A673 (cell line): ENCODE data around the gene SOX13. TPM values are rescaled to one million over a fixed set of nuclear protein-coding genes. Genes with fewer than 3 reads are reported as not detected.

Experiments
- BruUV-seq: library from RNA; stranded (reverse); fragments of 400-500 nt; replicated peaks from 2 replicates; lab custom pipeline; 2021; lab: Mats Ljungman, UMichigan
- CTCF ChIA-PET: fragments of 300-600 bp; sonication (Branson Sonifier 250); formaldehyde crosslinking; loops from one replicate; lab custom pipeline; 2022; ENCODE audit warnings: antibody characterized with exemption; lab: Charles Lee
- POLR2A ChIA-PET: fragments of 300-600 bp; sonication (Branson Sonifier 250); formaldehyde crosslinking; loops from one replicate; lab custom pipeline; 2022; ENCODE audit warnings: antibody characterized with exemption; ENCODE audit not compliant: low non-redundant PET; lab: Charles Lee
- DNase-seq: peaks from one replicate; pipeline ENCODE4 v3.0.0-alpha.2; 2015; ENCODE audit warnings: low spot score
- H3K27ac ChIP-seq: fragments of 200-600 bp; sonication (generic); 2 replicates; pipeline ENCODE4 v1.5.1; 2016; ENCODE audit warnings: mixed run types, low read depth, mild to moderate bottlenecking, mixed read lengths, antibody characterized with exemption, low read length; ENCODE audit not compliant: poor library complexity, severe bottlenecking
- H3K27me3 ChIP-seq: fragments of 200-600 bp; sonication (generic); replicated peaks from 2 replicates; pipeline ENCODE4 v1.6.1; 2017; ENCODE audit warnings: mixed run types, low read depth, mild to moderate bottlenecking, mixed read lengths, antibody characterized with exemption, low read length; ENCODE audit not compliant: insufficient read depth, poor library complexity
- H3K36me3 ChIP-seq: fragments of 200-600 bp; sonication (generic); 2 replicates; pipeline ENCODE4 v1.6.1; 2016; ENCODE audit warnings: mixed run types, mild to moderate bottlenecking, mixed read lengths, antibody characterized with exemption, low read length; ENCODE audit not compliant: insufficient read depth, poor library complexity, severe bottlenecking
- H3K4me1 ChIP-seq: fragments of 200-600 bp; sonication (generic); 2 replicates; pipeline ENCODE4 v1.6.1; 2017; ENCODE audit warnings: mixed run types, mild to moderate bottlenecking, mixed read lengths, antibody characterized with exemption, low read length; ENCODE audit not compliant: insufficient read depth, poor library complexity, severe bottlenecking
- H3K4me3 ChIP-seq: fragments of 200-600 bp; sonication (generic); 2 replicates; pipeline ENCODE4 v1.5.1; 2016; ENCODE audit warnings: low read depth, mixed run types, mild to moderate bottlenecking, mixed read lengths, low read length; ENCODE audit not compliant: poor library complexity, severe bottlenecking
- H3K9me3 ChIP-seq: fragments of 200-600 bp; sonication (generic); 2 replicates; pipeline ENCODE4 v1.6.1; 2016; ENCODE audit warnings: mixed run types, low read depth, mild to moderate bottlenecking, mixed read lengths, antibody characterized with exemption, low read length; ENCODE audit not compliant: poor library complexity, severe bottlenecking
- EZH2 ChIP-seq: fragments of 200-600 bp; sonication (generic); IDR thresholded peaks from 2 replicates; pipeline ENCODE4 v1.6.1; 2017; ENCODE audit warnings: borderline replicate concordance, low read depth, mild to moderate bottlenecking, mixed read lengths, antibody characterized with exemption, low read length; ENCODE audit not compliant: poor library complexity, severe bottlenecking
- intact Hi-C: fragments of 100-400 bp; cut with micrococcal nuclease; formaldehyde crosslinking; loops from one replicate; pipeline ENCODE4 v1.10.0; 2022; ENCODE audit not compliant: unreplicated experiment
- total RNA-seq: library from RNA; stranded (reverse); gene quantifications from 2 replicates; pipeline ENCODE4 v1.2.3, GENCODE V29; 2021
- TF ChIP-seq, protein P1 (sequence below): fragments of 300-800, 200-600 bp; sonication (generic); conservative IDR thresholded peaks from 2 replicates; pipeline ENCODE4 v1.5.1; 2017; ENCODE audit warnings: low read depth, mild to moderate bottlenecking, antibody characterized with exemption, low read length, moderate library complexity, mixed read lengths

Gene SOX13
- total RNA-seq, 1 experiment from 2014 or later: 9.4 TPM

DNA sequence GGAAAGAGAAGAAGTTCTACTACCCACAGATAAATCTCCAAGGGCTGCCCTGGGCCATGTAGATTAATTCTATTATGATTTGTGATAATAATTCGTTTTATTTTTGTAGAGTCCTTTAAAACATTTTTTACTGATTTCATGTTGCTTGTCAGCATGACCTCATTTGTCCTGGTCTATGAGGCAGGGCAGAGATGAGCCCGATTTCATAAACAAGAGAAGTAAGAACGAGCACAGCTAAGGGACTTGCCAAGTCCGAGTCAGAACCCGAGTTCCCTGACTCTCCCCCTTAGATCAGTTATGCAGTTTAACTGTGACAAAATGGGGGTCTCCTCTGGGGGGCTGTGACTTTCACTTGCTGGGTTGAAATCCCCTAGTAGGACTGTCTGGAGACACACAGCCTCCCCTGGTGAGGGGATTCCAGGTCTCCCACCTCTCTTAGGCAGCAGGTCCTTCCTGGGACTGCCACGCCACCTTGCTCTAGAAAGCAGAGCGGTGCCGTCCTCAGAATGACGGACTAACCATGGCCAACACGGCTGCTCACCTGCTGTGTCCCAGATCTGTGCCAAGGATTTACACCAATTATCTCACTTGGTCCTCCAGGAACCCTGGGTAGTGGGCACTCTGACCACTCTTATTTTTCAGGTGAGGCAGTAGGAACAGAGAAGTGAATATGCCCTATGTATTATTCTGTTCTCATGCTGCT, 31.0 kb upstream of the SOX13 start:
- BruUV-seq: no TSS peak
- H3K27ac ChIP-seq: no peak overlapping the region
- no peak overlapping the region for H3K4me3 ChIP-seq
- no peak for DNase-seq
- H3K4me1 ChIP-seq: peaks cover 9% of the 10 kb centered on the region
- no peaks in the 10 kb centered on the region for H3K36me3 ChIP-seq
- H3K9me3 ChIP-seq: no peaks in the 10 kb centered on the region
- intact Hi-C loops: no loop called here
- H3K27me3 ChIP-seq: no peaks in the 10 kb centered on the region
- POLR2A ChIA-PET: no interaction called here
- TF ChIP-seq, protein P1, sequence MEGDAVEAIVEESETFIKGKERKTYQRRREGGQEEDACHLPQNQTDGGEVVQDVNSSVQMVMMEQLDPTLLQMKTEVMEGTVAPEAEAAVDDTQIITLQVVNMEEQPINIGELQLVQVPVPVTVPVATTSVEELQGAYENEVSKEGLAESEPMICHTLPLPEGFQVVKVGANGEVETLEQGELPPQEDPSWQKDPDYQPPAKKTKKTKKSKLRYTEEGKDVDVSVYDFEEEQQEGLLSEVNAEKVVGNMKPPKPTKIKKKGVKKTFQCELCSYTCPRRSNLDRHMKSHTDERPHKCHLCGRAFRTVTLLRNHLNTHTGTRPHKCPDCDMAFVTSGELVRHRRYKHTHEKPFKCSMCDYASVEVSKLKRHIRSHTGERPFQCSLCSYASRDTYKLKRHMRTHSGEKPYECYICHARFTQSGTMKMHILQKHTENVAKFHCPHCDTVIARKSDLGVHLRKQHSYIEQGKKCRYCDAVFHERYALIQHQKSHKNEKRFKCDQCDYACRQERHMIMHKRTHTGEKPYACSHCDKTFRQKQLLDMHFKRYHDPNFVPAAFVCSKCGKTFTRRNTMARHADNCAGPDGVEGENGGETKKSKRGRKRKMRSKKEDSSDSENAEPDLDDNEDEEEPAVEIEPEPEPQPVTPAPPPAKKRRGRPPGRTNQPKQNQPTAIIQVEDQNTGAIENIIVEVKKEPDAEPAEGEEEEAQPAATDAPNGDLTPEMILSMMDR: no peak
- no peak for TF ChIP-seq EZH2
- CTCF ChIA-PET: no interaction called here

DNA sequence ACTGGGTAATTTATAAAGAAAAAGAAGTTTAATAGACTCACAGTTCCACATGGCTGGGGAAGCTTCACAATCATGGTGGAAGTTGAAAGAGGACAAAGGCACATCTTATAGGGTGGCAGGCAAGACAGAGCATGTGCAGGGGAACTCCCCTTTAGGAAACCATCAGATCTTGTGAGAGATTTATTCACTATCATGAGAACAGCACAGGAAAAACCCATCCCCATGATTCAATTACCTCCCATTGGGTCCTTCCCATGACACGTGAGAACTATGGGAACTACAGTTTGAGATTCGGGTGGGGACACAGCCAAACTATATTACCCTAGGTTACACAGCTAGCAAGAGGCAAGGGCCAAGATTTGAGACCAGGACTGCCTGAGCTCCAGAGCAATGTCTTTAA, 30.4 kb upstream of the SOX13 start:
- TF ChIP-seq, protein P1: no peak
- TF ChIP-seq EZH2: no peak
- POLR2A ChIA-PET: no interaction called here
- CTCF ChIA-PET: no interaction called here
- no peaks in the 10 kb centered on the region for H3K9me3 ChIP-seq
- H3K4me3 ChIP-seq: no peak overlapping the region
- peaks cover 9% of the 10 kb centered on the region for H3K4me1 ChIP-seq
- BruUV-seq: no TSS peak
- DNase-seq: no peak
- H3K36me3 ChIP-seq: no peaks in the 10 kb centered on the region
- no peaks in the 10 kb centered on the region for H3K27me3 ChIP-seq
- intact Hi-C loops: no loop called here
- H3K27ac ChIP-seq: no peak overlapping the region

DNA sequence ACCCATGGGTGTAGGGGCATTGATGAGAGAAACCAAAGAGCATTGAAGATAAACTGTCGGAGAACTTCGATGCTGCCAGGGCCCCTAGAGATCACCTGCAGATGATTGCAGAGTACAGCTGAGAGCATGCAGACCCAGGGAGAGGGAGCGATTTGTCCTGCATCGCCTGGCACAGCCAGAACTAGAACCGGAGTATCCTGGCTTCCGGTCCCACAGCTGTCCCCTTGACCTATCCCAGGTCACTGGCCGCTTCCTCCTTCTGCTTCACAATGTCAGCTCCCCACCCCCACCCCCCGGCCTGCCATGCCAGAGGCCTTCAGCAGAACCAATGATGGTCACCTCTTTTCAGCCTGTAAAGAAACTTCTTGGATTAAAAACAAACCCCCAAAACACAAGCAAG, 29.2 kb upstream of the SOX13 start:
- intact Hi-C loops: no loop called here
- H3K27me3 ChIP-seq: no peaks in the 10 kb centered on the region
- TF ChIP-seq EZH2: no peak
- TF ChIP-seq, protein P1: no peak
- CTCF ChIA-PET: no interaction called here
- no peak overlapping the region for H3K27ac ChIP-seq
- H3K9me3 ChIP-seq: no peaks in the 10 kb centered on the region
- no TSS peak for BruUV-seq
- no peak overlapping the region for H3K4me3 ChIP-seq
- H3K36me3 ChIP-seq: no peaks in the 10 kb centered on the region
- DNase-seq: no peak
- H3K4me1 ChIP-seq: peaks cover 9% of the 10 kb centered on the region
- POLR2A ChIA-PET: no interaction called here
